Measurements from ENCODE around the gene TBC1D8. TPM values are rescaled to one million over a fixed set of nuclear protein-coding genes. Genes with fewer than 3 reads are reported as not detected.

The TBC1D8 gene
- total RNA-seq, 2 donors from 2014 or later: 63.8 to 111 TPM

- intact Hi-C loops (cut with DNase I): loop anchor here (5.0 kb wide), 1 partner anchor 185 kb away; no protein-coding TSS in a partner anchor
- no peaks in the 10 kb centered on the region for H3K4me1 ChIP-seq
These were observed 46.1 kb upstream of the TBC1D8 start for GRCh38 chr2:101197215-101197745.

GRCh38 chr2:101195871-101196661 is 44.9 kb upstream of the TBC1D8 start:
- WGBS, 2 donors: 81 to 86% methylated on average over 9 of the region's 9 CpGs
- Histone ChIP-seq H3K36me3 (replicated peaks in 1 of 2; ENCODE audit: insufficient read depth in 1 of 2, low read depth in 2 of 2) (no peaks in the 10 kb centered on the region), H3K27me3 (no peaks in the 10 kb centered on the region), H3K4me1 (peaks cover 3% of the 10 kb centered on the region), H3K9me3 (no peaks in the 10 kb centered on the region), H3K4me3 (no peak overlapping the region), H3K27ac (no peak overlapping the region)
- ATAC-seq (no peak), DNase-seq (no peak)
- TF ChIP-seq CTCF (IDR thresholded peaks at IDR 0.05): no peak
- TF ChIP-seq POLR2A (IDR thresholded peaks at IDR 0.05): no peak
- intact Hi-C loops (cut with DNase I): loop anchor here (5.0 kb wide), 1 partner anchor 184 kb away; no protein-coding TSS in a partner anchor

More at GRCh38 chr2:101197215-101197745, 46.1 kb upstream of the TBC1D8 start:
- Histone ChIP-seq H3K36me3 (replicated peaks in 1 of 2; ENCODE audit: insufficient read depth in 1 of 2, low read depth in 2 of 2) (no peaks in the 10 kb centered on the region), H3K27ac (peak overlapping the region in 1 of 4 donors; percentile 7), H3K4me3 (no peak overlapping the region), H3K9me3 (no peaks in the 10 kb centered on the region), H3K27me3 (no peaks in the 10 kb centered on the region)
- peak; percentile 48 for ATAC-seq
- WGBS, 2 donors: 22 to 39% methylated on average over 1 of the region's 1 CpG
- no peak for DNase-seq
- TF ChIP-seq POLR2A (IDR thresholded peaks at IDR 0.05) (no peak), CTCF (IDR thresholded peaks at IDR 0.05) (peak in 5 of 7 experiments; percentile 15 to 52 (median 36))

GRCh38 chr2:101193033-101193626 is 41.9 kb upstream of the TBC1D8 start:
- ATAC-seq: no peak
- no peak for DNase-seq
- 90 to 93% methylated on average over 8 to 11 of the region's 11 CpGs for WGBS, 2 donors
- Histone ChIP-seq H3K27me3 (no peaks in the 10 kb centered on the region), H3K4me3 (no peak overlapping the region), H3K9me3 (no peaks in the 10 kb centered on the region), H3K27ac (no peak overlapping the region), H3K4me1 (peaks cover 7% of the 10 kb centered on the region), H3K36me3 (replicated peaks in 1 of 2; ENCODE audit: insufficient read depth in 1 of 2, low read depth in 2 of 2) (no peaks in the 10 kb centered on the region)
- no peak for TF ChIP-seq CTCF (IDR thresholded peaks at IDR 0.05)
- no peak for TF ChIP-seq POLR2A (IDR thresholded peaks at IDR 0.05)
- intact Hi-C loops (cut with DNase I): no loop called here

- ATAC-seq (peak; percentile 53), DNase-seq (peak in 3 of 4 donors; percentile 10 to 55 (median 17))
- no peaks in the 10 kb centered on the region for H3K36me3 ChIP-seq (replicated peaks in 1 of 2; ENCODE audit: insufficient read depth in 1 of 2, low read depth in 2 of 2)
- 10 to 17% methylated on average over 9 of the region's 9 CpGs for WGBS, 2 donors
- H3K4me1 ChIP-seq: peaks cover 7% of the 10 kb centered on the region
- no peak overlapping the region for H3K4me3 ChIP-seq
- peak overlapping the region; percentile 32 to 78 (median 56) for H3K27ac ChIP-seq
- H3K27me3 ChIP-seq: no peaks in the 10 kb centered on the region
- no peaks in the 10 kb centered on the region for H3K9me3 ChIP-seq
- TF ChIP-seq CTCF (IDR thresholded peaks at IDR 0.05) (no peak), POLR2A (IDR thresholded peaks at IDR 0.05) (peak in 1 of 3 donors; percentile 31)
- intact Hi-C loops (cut with DNase I): no loop called here
These were observed 39.8 kb upstream of the TBC1D8 start for GRCh38 chr2:101190747-101191516.

Measured in body of pancreas (tissue), 4 donors.